CD4-positive, alpha-beta T cell treated with Interleukin-15 for 1 hour (primary cell): ENCODE results near the gene TMPRSS3.
"Not testable (repeated sequence)": the region's sequence is repeated elsewhere in the genome, so short reads cannot be mapped to it uniquely, and the experiment has no call there.

Experiments
- DNase-seq: peaks from one replicate; pipeline ENCODE4 v3.0.0-alpha.2; 2020

Gene TMPRSS3

DNA sequence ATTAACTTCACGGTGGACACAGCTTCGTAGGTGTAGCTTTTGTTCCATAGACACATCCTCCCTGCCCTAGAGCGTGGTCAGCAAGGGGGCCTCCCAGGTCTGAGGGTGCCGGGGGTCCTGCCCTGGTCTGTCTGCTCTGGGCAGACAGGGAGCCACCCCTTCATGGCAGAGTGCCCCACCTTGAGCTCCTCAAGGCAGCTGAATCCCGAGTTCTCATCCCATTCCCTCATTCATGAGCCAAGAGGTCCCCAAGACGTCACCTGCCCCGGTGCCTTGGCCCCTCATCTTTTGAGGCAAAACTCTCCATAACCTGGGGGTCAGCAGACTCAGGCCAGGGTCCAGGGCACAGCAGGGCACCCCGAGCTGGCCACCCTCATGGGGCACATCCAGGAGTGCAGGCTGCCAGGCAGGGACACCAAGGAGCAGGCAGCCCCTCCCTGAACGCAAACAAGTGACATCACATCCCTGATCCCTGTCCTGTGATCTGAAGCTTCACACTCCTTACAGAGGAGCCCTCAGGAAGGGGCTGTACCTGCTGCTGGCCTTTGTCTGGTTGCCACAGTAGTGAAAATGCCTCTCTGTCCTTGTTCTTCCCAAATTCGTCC, 31.1 kb upstream of the TMPRSS3 start:
- DNase-seq: no peak

- DNase-seq: no peak
These were observed 30.6 kb upstream of the TMPRSS3 start for GRCh38 chr21:42426424-42426823.

DNA sequence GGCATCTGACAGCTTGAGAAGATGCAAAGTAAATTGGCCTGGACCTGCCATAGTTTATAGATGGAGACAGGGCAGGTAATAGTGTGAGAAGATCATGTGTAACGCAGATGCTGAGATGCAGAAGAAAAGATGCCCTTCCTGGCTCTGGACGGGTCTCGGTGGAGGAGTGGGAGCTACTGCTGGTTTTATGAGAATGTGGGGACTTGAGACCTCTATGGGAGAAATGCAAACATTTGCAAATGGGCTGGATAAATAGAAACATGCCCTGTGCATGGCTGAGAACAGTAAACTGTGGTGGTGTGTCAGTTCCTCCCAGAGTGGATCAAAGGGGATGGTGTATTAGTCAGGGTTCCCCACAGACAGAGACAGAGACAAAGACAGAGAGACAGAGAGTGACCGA, 29.7 kb upstream of the TMPRSS3 start:
- DNase-seq: no peak

GRCh38 chr21:42424914-42425541, 29.2 kb upstream of the TMPRSS3 start:
- DNase-seq: peak; percentile 77

GRCh38 chr21:42423685-42424084, 27.8 kb upstream of the TMPRSS3 start:
- no peak for DNase-seq

DNA sequence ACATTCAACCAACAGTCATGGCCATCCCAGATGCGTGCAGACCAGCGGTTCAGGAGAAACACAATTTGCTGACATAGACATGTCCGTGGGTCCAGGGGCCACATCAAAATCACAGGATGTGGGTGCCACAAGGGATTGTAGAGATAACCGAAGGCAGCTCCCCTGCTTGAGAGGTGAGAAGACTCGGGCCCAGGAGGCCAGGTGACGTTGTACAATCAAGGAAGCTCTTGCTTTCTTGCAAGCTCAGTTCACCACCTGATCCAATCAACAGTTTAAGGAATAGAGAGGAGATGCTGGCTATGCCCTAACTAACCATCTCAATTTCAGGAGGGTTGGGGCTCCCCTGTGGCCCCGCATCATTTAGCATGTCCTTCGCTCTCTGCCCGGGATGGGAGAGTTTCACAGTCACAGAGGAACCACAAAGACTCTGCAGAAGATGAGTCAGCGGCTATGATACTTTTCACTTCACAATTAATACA, 27.4 kb upstream of the TMPRSS3 start:
- DNase-seq: no peak

GRCh38 chr21:42421018-42421793, 25.4 kb upstream of the TMPRSS3 start:
- no peak for DNase-seq

DNA sequence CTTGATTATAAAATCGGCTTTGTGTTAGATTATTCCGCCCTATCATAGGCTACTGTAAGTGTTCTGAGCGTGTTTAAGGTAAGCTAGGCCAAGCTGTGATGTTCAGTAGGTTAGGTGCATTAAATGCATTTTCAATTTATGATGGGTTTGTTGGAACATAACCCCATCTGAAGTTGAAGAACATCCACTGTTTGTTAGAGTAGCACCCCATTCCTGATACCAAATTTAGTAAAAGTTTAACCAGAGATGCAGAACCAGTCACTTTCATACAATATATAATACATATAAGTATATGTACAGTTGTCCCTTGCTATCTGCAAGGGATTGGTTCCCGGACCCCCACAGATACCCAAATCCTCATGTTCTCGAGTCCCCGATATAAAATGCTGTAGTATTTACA, 24.0 kb upstream of the TMPRSS3 start:
- DNase-seq: no peak

DNA sequence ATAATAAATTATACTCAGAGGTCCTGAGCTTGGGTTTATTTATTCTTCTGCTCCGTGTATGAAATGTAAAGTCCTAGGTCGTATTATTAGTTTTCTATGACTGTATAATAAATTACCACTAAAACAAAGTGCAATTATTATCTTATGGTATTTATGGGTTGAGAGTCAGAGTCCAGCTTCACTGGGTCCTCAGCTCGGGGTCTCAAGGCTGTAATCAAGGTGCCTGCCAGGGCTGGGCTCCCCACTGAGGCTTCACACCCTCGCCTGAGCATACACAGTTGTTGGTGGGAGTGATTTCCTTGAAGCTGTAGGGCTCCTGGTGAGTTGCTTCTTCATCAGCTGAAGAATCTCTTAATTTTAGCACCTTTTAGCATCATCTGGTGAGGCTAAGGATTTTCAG, 23.0 kb upstream of the TMPRSS3 start:
- DNase-seq: no peak

DNA sequence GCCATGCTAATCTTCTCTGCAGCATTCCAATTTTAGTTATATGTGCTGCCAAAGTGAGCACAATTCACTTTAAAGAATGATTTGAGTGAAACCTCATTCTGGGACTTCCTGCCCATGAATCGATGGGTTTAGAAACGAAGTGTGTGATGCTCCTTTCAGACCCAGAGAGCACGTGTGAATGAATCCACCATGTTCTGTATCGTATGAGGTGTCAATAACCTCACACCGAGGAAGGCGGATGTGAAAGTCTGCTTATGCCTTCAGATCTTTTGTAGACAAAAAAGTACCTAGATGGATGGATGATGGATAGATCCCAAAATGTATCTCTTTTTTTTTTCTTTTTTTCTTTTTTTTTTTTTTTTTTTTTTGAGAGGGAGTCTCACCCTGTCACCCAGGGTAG, 21.7 kb upstream of the TMPRSS3 start:
- DNase-seq: no peak

DNA sequence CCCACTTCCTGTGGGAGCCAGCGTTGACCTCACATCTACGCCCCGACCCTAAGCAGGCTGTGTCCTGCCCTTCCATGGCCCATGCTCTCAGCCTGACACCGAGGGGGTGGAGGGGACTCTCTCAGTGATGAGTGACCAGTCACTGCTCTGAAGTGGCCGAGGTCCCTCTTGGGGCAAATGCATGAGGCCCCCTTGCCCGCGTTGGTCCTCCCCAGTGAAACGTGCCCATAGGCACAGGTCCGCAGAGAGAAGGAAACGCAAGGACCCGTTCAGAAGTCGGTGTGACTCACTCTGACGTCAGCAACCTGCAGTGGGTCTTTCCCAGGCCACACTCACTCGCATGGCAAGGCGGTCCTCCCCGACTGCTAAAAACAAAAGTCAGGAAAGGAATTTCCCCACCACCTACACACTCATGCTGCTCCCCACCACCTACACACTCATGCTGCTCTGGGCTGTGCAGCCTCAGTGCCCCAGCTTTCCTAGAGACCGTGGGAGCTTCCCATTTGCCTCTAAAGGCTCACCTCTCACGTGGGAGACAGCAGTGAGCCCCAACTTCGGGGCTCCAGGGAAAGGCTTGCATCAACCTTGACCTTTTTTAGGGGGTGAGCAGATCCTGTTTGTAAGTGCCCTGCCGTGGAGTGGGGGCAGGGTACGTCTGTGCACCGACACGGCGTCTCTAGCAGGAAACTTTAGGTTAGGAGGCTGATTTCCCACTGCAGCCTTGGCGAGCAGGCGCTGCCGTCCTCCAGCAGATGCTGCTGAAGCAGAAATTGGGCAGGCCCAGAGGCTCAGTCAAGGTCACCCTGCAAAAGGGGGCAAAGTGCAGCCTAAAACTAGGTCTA, 19.3 kb upstream of the TMPRSS3 start:
- DNase-seq: peak; percentile 90

GRCh38 chr21:42414553-42414927, 18.7 kb upstream of the TMPRSS3 start:
- no peak for DNase-seq

DNA sequence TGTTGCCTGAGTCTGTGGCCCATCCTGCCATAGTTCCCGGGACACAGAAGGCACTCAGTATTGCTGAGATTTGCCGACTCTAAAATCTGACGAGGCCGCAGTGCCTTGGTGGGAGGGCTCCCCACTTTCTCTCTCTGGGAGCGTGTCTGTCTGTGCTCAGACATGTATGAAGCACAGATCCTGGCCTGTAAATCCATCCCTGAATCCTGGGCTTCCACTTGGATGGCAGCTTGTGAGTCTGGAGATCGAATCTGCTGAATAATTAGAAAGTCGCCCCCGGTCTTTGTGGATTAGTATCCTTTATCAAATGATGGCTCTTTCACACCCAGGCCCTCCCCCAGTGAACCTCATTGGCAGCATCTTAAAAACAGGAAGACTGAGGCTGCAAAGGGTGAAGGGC, 18.2 kb upstream of the TMPRSS3 start:
- DNase-seq: no peak

DNA sequence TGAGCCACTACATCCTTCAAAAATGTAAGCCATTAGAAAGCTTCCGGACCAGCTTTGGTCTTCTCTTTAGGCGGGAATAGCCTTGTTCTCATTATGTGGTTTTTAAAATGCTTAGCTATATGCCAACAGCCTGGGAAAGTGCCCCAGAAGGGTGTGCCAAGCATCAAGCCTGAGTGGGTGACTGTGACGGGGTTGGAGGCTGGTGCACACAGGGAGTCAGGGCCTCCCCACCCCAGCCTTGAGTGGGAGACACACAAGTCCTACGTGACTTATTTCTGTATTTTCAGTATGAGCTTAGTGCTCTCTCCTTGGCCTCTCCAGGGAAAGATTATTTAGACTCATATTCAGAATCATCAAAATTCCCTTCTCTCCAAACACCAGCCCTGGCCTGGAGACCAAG, 17.6 kb upstream of the TMPRSS3 start:
- no peak for DNase-seq

DNA sequence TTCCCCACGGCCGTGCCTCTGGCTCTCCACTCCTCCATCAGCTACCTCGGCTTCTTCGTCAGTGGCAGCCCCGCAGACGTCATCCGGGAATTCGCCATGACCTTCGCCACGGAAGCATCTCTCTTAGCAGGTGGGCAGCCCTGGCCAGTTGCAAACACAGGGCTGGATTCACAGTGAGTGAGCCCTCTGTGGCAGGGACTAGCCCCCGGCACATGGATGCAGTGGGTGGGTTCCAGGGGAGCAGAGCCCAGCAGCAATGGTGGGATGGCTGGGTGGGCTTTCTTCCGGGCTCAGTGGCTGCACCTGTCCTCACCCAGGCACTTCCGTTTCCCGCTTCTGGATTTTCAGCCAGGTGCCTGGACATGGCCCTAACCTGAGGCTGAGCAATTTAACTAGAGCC, 17.2 kb upstream of the TMPRSS3 start:
- DNase-seq: no peak

DNA sequence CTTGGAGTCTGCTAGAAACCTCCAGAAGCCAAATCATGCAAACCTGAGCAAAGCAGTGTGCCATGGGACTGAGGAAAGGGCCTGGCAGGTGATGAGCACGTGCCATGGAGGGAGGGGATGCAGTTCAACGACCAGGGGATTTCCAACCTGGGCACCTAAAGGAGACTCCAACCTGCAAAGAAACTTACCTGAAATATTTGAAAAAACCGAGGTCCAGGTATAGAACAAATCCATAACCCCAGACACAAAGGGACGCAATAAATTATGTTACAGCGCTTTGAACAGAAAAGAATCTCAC, 16.7 kb upstream of the TMPRSS3 start:
- DNase-seq: no peak

GRCh38 chr21:42411891-42412635, 16.2 kb upstream of the TMPRSS3 start:
- DNase-seq: no peak

- DNase-seq: no peak
These were observed 15.5 kb upstream of the TMPRSS3 start for GRCh38 chr21:42411197-42411869.

GRCh38 chr21:42409366-42409765, 13.5 kb upstream of the TMPRSS3 start:
- no peak for DNase-seq

DNA sequence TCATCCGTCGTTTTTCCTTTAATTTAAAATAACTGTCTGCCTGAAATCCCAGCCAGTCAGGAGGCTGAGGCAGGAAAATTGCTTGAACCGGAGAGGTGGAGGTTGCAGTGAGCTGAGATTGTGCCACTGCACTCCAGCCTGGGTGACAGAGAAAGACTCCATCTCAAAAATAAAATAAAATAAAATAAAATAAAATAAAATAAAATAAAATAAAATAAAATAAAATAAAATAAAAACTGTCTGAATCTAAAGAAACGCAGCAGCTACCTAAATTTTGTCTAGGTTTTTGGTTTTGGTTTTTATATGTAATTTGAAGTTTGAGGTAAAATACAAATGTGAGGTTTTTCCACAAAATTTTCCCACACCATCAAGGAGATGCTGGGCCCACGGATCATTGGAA, 12.9 kb upstream of the TMPRSS3 start:
- DNase-seq: not testable (repeated sequence)

GRCh38 chr21:42407476-42407875, 11.6 kb upstream of the TMPRSS3 start:
- DNase-seq: no peak

DNA sequence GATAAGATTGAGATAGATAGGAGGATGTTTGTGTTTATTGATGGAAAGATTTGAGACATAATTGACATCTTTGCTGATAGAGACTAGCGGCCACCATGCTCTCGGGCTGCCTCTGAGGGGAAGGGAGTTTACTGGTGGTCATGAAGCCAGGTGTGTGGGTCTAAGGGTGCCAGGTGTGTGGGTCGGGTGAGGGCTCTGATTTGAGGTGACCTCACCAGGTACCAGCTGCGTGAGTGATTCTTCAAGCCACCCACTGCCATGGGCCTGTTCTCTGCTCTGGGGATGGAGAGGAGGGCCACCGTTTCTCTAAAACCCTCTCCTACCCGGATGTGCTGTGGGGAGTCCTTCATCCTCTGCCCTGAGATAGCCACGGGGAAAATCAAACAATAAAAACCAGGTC, 11.0 kb upstream of the TMPRSS3 start:
- no peak for DNase-seq
